ENCODE data around the gene SPG21. TPM values are rescaled to one million over a fixed set of nuclear protein-coding genes. Genes with fewer than 3 reads are reported as not detected.

Gene SPG21
- total RNA-seq, 1 experiment from 2014 or later, result 66.6 TPM

DNA sequence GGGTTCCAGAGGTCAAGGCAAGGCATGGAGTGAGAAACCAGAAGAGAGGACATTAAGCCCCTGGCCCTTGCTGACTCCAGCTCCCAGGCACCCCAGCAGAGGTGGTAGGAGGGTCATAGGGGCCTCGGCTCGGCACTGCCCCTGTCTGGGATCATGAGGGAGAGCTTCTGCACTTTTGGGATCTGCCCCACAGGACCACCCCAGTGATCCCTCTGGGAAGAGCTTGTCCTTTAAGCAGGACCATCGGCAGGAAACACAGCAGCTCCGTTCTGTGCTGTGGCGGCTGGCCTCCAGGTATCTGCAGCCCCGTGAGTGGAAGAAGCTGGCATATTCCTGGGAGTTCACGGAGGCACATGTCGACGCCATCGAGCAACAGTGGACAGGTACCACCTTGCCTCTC, 42.5 kb downstream of the SPG21 start:
- no CpG with 5 or more reads among the region's 10 CpGs for WGBS (ENCODE audit: extremely low coverage, insufficient read length, low lambda C conversion rate)
- Mint-ChIP-seq H3K4me1 (peaks cover 3 to 5% of the 10 kb centered on the region in 2 experiments; a peak in 2 of 4 replicates), H3K4me3 (no peak overlapping the region), H3K9me3 (peaks cover 7 to 11% of the 10 kb centered on the region in 2 experiments; a peak in 4 of 5 replicates), H3K36me3 (ENCODE audit: insufficient read depth in 1 of 3, low read depth in 3 of 3) (peaks cover 0 to 16% (median 11%) of the 10 kb centered on the region in 3 experiments; a peak in 6 of 7 replicates), H3K27ac (no peak overlapping the region), H3K27me3 (ENCODE audit: low read depth) (peaks cover 3% of the 10 kb centered on the region; the same call in 1 of the 2 replicates)
- Histone ChIP-seq H3T11ph (ENCODE audit: low read length) (no peak overlapping the region), H3K4me1 (ENCODE audit: insufficient read depth, low read length) (no peaks in the 10 kb centered on the region), H3K23me2 (ENCODE audit: insufficient read length, low read depth, low read length, poor library complexity, severe bottlenecking) (peaks cover 3% of the 10 kb centered on the region), H2BK12ac (ENCODE audit: insufficient read length, low read depth, low read length) (no peak overlapping the region), H4K8ac (replicated peaks; ENCODE audit: insufficient read length, low read depth, low read length) (no peak overlapping the region), H2BK15ac (ENCODE audit: low read depth, low read length) (no peak overlapping the region), H3K18ac (ENCODE audit: insufficient read length, low read depth, low read length) (no peak overlapping the region), H3K27me3 (ENCODE audit: insufficient read depth, low read length) (no peaks in the 10 kb centered on the region), H3K14ac (ENCODE audit: insufficient read depth, low read length) (no peak overlapping the region), H2BK5ac (ENCODE audit: insufficient read length, low read length) (no peak overlapping the region), H2AFZ (ENCODE audit: low read length) (no peak overlapping the region), H3K9ac (ENCODE audit: extremely low read depth, insufficient read length, low read length) (no peak overlapping the region), H3K79me1 (ENCODE audit: insufficient read depth, low read depth, low read length, poor library complexity, severe bottlenecking) (no peaks in the 10 kb centered on the region), H2BK20ac (ENCODE audit: low read depth, low read length, poor library complexity, severe bottlenecking) (no peak overlapping the region), H2AK5ac (ENCODE audit: insufficient read length, low read length) (no peak overlapping the region), H3K79me2 (ENCODE audit: insufficient read depth, low read length) (no peaks in the 10 kb centered on the region), H4K5ac (ENCODE audit: insufficient read length, low read depth, low read length) (no peak overlapping the region), H3K56ac (ENCODE audit: insufficient read length, low read depth, low read length) (no peak overlapping the region), H4K91ac (ENCODE audit: insufficient read length, low read depth, low read length) (no peak overlapping the region), H3K9me3 (ENCODE audit: control insufficient read depth, low read depth, low read length) (no peaks in the 10 kb centered on the region), H2BK120ac (ENCODE audit: low read depth, low read length, poor library complexity, severe bottlenecking) (no peak overlapping the region), H3K4ac (ENCODE audit: low read depth, low read length) (no peak overlapping the region), H3K23ac (ENCODE audit: insufficient read length, low read depth, low read length) (no peak overlapping the region), H3K27ac (ENCODE audit: insufficient read length, low read depth, low read length) (no peak overlapping the region), H3K4me2 (ENCODE audit: insufficient read depth, insufficient read length, low read length) (no peak overlapping the region), H4K20me1 (ENCODE audit: control insufficient read depth, insufficient read depth, insufficient read length) (no peaks in the 10 kb centered on the region)
- DNase-seq, result no peak
- TF ChIP-seq, protein P1, sequence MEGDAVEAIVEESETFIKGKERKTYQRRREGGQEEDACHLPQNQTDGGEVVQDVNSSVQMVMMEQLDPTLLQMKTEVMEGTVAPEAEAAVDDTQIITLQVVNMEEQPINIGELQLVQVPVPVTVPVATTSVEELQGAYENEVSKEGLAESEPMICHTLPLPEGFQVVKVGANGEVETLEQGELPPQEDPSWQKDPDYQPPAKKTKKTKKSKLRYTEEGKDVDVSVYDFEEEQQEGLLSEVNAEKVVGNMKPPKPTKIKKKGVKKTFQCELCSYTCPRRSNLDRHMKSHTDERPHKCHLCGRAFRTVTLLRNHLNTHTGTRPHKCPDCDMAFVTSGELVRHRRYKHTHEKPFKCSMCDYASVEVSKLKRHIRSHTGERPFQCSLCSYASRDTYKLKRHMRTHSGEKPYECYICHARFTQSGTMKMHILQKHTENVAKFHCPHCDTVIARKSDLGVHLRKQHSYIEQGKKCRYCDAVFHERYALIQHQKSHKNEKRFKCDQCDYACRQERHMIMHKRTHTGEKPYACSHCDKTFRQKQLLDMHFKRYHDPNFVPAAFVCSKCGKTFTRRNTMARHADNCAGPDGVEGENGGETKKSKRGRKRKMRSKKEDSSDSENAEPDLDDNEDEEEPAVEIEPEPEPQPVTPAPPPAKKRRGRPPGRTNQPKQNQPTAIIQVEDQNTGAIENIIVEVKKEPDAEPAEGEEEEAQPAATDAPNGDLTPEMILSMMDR (conservative IDR thresholded peaks at IDR 0.05), result no peak
